Panc1 (cell line): ENCODE data around the gene OR56A5.

ENCODE experiments used
- CTCF ChIP-seq: fragments of 450-650 bp; IDR thresholded peaks from 2 replicates; pipeline ENCODE4 v1.5.1; 2017; ENCODE audit warnings: mild to moderate bottlenecking
- SIN3A ChIP-seq: IDR thresholded peaks from 2 replicates; pipeline ENCODE4 v1.6.1; 2012; ENCODE audit warnings: low read depth, mild to moderate bottlenecking, low read length, moderate library complexity, borderline replicate concordance; ENCODE audit not compliant: insufficient read depth
- TF ChIP-seq, protein P1 (sequence below), 2 experiments: IDR thresholded peaks; 2 replicates each; pipeline ENCODE4 v1.6.1; 2011 to 2012; ENCODE audit warnings: low read depth in 2 of 2, control low read depth in 1 of 2, low read length in 1 of 2, mild to moderate bottlenecking in 1 of 2, moderate library complexity in 1 of 2; ENCODE audit not compliant: insufficient read depth in 1 of 2

DNA sequence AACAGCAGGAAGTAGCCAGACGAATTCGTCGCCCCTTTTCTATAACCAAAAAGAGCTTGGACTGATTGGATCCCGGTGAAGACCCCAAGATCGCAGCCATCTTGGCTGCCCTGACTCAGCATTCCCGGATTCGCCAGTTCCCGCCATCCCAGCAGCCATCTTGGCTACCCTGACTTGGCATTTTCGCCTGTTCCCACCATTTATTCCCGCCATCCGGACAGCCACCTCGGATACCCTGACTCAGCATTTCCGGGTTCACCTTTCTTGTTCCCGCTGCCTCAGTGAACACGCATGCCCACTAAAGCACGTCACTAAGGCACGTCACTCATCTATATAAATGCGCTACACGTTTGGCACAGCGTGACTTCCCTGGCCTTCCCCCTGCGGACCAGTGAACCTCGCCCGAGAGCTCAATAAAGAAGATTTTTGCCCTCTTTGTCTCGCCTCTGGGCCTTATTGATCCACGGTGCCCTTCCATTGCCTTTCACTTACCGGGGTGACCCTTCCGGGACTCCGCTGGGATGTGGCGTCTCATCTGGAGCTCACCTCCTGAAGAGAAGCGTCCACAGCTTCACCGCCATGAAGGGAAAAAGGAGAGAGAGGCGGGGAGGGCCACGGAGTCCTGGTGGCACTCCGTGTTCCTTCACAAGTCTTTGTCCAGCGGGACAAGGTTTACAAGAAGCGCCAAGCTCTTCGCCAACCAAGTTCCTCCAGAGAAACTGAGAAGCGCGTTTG lies 30.3 kb downstream of the OR56A5 start:
- TF ChIP-seq, protein P1, sequence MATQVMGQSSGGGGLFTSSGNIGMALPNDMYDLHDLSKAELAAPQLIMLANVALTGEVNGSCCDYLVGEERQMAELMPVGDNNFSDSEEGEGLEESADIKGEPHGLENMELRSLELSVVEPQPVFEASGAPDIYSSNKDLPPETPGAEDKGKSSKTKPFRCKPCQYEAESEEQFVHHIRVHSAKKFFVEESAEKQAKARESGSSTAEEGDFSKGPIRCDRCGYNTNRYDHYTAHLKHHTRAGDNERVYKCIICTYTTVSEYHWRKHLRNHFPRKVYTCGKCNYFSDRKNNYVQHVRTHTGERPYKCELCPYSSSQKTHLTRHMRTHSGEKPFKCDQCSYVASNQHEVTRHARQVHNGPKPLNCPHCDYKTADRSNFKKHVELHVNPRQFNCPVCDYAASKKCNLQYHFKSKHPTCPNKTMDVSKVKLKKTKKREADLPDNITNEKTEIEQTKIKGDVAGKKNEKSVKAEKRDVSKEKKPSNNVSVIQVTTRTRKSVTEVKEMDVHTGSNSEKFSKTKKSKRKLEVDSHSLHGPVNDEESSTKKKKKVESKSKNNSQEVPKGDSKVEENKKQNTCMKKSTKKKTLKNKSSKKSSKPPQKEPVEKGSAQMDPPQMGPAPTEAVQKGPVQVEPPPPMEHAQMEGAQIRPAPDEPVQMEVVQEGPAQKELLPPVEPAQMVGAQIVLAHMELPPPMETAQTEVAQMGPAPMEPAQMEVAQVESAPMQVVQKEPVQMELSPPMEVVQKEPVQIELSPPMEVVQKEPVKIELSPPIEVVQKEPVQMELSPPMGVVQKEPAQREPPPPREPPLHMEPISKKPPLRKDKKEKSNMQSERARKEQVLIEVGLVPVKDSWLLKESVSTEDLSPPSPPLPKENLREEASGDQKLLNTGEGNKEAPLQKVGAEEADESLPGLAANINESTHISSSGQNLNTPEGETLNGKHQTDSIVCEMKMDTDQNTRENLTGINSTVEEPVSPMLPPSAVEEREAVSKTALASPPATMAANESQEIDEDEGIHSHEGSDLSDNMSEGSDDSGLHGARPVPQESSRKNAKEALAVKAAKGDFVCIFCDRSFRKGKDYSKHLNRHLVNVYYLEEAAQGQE (IDR thresholded peaks at IDR 0.05; ENCODE audit: insufficient read depth in 1 of 2, low read depth in 2 of 2, low read length in 1 of 2): no peak
- no peak for TF ChIP-seq CTCF
- TF ChIP-seq SIN3A: no peak
